ENCODE results near the gene PRDM13. TPM values are rescaled to one million over a fixed set of nuclear protein-coding genes. Genes with fewer than 3 reads are reported as not detected.
"Not testable (repeated sequence)": the region's sequence is repeated elsewhere in the genome, so short reads cannot be mapped to it uniquely, and the experiment has no call there.

The PRDM13 gene
- total RNA-seq = not detected

DNA sequence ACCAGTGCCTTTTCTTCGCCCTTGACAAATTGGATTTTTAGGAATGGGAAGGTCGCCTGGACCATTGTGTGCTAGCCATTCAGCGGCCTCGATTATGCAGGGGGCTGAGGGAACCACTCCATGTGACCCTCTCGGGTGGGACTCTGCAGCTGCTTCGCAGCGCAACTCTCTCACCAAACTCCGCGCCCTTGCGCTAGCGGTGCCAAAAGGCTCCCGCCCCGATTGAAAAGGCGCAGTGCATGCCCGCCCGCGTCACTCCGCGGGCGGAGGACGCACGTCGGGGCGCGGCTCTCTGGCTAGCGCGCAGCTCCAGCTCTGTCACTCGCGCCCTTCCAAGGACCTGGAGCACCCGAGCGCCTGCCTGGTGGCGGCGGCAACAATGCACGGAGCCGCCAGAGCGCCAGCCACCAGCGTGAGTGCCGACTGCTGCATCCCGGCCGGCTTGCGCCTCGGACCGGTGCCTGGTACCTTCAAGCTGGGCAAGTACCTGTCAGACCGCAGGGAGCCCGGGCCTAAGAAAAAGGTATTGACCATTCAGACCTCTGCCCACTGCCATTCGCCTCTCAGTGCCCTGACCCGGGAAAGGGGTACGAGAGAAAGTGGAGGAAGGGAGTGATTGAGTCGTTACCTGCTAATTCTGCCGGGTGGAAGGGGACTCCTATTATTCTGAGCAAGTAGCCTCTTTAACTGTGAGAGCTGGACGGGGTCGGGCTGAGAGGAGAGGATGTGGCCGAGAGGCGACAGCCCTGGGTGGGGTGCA is at the start of gene PRDM13:
TSS of gene PRDM13 (plus strand) at position 178 of the 760 bp plus-strand sequence. CDS start at position 380, 202 bp downstream.
- DNase-seq (ENCODE audit: low spot score) = no peak

DNA sequence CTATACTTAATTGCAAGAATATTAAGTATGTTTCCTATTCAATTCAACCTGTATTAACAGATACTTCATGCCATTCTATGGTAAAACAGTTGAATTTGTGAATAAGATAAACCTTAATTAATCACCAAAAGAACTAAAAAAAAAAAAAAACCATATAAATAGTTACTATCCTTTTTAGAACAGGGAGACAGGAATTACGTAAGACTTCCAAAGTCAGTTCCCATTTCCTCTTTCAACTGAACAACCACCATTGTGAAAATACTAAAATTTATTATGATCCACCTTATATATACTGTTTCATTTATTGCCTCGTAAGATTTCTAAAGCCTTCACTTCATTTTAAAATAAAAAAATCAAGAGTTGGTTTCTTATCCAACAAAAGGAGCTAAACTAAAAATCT is 47.6 kb upstream of the PRDM13 start:
- no peak for DNase-seq (ENCODE audit: low spot score)

DNA sequence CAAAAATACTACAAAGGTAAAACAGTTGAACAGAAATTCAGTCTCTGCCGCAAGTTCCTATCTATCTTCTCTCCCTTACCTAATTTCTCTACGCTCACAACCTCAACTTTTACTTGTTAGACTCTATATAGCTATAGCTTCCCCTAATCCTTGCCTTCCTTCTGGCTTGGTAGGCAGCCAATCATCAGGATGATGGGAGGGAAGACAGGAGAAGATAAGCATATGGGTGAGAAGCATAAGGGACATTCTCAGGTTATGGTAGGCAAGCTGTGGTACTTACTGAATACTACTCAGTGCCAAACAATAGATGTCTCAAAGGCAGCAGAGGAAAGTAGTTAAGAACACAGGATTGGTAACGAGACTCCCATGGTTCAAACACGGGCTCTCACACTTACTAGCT is 46.0 kb upstream of the PRDM13 start:
- DNase-seq (ENCODE audit: low spot score) = no peak

DNA sequence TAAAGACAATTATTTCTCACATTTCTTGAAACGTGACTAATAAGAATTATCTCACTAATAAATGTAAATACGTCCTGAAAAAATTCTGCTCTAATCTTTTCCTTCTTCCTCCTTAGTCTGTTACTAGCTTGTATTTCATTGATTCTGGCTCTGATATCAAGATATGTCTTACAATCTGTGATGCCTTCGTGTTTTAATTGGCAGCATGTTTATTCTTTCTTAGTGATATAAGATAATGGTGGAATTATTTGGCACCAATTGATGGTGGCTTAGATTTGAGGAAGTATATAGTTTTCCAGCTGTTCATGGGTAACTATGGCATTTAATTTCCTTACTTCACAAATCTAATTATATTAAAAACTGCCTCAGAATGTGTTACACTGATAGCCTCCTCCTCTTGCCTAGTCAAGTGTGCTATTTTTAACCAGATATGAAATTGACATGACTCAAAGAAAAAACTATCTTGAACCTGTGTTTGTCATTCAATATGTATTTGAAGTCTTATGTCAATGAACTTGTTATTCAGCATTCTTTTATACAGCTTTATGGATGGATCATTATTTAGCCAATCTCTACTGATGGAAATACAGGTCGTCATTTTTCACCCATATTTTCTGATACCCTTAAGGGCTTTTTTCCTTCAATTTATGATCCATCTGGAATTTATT is 43.4 kb upstream of the PRDM13 start:
- no peak for DNase-seq (ENCODE audit: low spot score)

DNA sequence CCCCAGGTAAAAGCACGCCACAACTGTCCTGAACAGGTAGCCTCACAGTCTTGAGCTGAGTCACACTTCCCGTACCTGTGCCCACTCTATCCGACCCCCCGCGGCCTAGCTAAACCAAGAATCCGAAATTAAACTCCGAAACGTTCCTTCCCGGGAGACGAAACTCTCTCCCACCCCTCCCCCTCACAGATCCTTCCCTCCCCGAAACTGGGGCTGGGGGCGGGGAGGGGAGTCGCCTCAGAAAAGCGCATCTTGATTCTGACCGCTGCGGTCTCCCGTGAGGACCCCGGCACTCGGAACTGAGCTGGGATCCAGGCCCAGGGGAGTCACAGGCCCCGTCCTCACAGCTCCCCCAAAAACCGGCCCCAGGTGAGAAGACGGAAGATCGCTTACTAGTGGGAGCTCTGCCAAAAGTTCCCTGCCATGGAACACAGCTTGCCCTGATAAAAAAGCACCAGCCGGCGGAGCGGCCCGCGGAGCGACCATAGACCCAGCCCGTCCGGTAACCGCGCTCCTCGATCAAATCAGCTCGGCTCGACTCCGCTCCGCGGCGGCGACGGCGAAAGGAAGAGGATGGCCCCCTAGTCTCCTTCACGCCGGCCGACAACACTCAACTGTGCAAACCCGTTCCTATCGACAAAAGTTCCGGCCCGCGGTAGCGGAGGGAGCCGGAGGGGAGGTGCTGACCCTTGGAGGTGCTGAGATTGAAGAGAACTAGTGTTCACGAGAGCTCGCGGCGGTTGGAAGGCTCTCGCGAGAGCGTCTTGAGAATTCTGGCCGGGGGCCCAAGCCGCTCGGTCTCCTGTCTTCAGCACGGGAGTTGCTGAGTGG is 38.3 kb upstream of the PRDM13 start, which contains the start of gene CCNC:
TSS of gene CCNC (minus strand) at position 558 of the 831 bp plus-strand sequence. CDS start at position 425, 133 bp downstream.
- peak; percentile 95 for DNase-seq (ENCODE audit: low spot score)

DNA sequence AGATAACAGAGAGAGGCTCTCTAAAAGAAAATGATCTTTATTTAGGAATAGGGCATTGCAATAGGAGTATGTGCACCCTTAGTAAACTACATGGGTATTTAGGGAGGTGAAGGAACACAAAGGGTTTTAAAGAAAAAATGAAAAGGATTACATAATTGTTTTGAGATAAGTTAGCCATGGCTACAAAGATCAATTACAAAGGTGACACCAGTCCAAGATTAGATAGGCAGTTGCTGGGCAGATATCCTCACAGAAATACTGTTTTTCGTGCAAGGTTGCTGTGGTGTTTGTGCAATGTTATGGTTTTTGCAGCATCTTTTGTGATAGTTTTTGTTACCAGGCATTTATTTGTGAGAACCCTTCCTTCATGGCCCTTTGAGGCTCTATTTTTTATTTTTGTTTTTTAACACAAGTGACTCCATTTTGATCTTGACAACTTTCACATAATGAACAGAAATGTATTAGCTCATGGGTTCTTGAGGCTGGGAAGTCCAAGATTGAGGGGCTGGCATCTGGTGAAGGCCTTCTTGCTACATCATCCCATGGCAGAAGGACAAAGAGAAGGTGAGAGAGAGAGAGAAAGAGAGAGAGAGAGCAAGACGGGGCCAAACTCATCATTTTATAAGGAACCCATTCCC is 32.5 kb upstream of the PRDM13 start:
- DNase-seq (ENCODE audit: low spot score) = no peak

DNA sequence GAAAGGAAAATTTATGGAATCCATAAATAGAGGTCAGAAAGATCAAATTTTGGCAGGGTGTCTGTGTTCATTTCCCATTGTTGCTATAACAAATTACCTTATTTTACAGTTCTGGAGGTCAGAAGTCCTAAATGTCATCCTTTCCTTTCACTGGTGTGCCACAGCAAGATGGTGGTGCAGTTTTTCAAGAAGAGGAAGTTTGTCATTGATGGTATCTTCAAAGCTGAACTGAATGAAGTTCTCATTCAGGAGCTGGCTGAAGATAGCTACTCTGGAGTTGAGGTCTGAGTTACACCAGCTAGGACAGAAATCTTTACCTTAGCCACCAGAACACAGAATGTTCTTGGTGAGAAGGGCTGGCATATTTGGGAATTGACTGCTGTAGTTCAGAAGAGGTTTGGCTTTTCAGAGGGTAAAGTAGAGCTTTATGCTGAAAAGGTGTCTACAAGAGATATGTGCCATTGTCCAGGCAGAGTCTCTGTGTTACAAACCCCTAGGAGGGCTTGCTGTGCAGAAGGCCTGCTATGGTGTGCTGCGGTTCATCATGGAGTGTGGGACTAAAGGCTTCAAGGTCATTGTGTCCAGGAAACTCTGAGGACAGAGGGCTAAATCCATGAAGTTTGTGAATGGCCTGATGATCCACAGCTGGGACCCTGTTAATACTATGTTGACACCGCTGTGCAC is 30.9 kb upstream of the PRDM13 start:
- no peak for DNase-seq (ENCODE audit: low spot score)

DNA sequence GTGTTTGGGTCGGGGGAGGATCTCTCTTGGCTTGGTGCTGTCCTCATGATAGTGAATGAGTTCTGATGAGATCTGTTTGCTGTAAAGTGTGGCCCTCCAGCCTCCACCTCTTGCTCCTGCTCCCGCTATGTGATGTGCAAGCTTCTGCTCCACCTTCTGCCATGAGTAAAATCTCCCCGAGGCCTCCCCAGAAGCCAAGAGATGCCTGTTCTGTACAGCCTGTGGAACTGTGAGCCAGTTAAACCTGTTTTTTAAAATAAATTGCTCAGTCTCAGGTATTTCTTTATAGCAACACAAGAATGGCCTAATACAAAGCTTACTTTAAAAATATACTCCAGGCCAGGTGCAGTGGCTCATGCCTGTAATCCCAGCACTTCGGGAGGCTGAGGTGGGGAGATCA is 26.9 kb upstream of the PRDM13 start:
- no peak for DNase-seq (ENCODE audit: low spot score)

DNA sequence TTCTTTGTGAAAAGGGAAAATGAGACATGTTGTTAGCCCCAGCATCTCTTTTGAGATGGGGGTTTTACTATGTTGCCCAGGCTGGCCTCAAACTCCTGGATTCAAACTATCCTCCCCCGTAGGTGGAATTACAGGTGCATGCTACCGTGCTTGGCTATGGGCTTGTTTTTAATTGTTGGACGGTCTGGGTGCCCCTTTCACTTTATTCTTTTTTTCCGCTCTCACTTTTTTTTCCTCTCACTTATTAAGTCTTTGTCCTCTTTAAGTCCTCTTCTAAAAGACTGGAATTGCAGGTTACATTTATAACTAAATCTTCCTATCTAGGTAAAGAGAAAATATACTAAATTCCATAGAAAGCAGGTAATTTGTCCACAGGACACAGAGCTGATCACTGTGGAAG is 18.8 kb upstream of the PRDM13 start:
- DNase-seq (ENCODE audit: low spot score) = no peak

DNA sequence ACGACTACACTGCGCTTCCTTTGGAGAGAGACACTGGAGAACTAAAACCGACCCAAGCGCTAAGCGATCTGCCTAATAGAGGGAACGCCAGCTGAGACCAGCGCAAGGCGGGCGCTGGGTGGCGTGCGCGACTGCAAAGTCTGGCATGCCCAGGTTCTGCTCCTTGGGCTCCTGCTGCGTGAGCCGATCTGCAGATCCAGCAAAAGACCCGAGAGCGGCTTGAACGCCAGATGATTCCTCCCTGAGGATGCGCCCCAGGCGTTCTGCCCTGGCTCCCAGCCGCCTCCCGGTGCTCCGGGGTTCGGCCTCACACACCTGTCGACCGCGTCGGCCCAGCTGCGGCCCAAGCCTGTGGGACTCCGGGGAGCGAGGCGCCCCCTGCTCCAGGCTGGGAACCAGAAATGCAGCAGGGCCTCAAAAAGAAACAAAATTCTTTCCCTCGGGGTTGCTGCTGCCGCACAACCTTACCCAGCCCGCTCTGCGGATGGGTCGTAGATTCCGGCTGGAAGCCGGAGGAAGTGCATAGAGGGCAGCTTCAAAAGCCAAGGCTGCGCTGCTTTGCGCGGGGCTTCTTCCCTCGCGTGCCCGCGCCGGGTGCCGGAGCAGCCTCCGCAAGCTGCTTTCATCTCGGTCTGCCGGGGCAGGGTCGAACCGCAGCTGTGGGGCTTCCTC is 17.9 kb upstream of the PRDM13 start:
- DNase-seq (ENCODE audit: low spot score) = no peak

DNA sequence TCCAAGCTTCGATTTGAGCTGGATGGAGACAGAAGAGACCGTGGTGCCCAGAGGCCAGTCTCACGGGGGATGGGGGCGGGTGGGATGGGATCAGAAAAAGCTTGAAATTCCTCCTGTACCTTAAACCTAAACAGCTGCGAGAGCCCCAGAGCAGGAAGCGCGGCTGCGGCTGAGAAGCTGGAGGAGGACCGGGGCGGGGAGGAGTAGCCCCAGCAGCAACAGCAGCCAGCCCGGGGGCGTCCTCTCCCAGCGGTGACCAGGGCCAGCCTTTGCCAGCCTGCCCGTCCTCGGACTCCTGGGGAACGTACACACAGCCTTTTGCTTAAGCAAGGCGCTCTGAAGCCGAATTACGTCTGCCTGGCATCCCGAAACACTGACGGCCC is 17.4 kb upstream of the PRDM13 start:
- DNase-seq (ENCODE audit: low spot score) = no peak

DNA sequence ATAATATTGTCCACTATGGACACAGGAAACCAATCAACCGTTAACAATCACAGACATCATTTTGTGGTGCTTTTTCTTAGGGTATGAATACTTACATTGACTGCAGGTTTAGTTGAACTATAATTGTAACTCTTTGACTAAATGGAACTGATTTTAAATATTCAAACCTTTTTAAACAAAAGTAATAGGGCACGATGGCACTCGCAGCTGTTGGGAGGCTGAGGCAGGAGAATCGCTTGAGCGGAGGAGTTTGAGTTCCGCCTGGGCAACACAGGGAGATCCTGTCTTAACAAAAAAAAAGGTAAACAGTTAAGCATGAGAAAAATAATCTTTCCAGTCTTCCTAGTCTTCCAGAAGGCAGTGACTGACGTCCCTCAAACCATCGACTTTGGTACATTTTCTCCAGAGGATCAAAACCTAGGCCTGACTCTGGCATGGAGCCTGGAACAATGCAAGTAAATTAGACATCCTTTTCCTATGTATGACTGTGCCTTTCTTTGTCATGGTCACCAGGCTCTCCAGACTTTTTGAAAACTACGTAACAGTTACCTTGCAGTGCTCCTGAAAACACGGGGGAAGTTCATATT is 16.6 kb upstream of the PRDM13 start:
- DNase-seq (ENCODE audit: low spot score) = no peak

DNA sequence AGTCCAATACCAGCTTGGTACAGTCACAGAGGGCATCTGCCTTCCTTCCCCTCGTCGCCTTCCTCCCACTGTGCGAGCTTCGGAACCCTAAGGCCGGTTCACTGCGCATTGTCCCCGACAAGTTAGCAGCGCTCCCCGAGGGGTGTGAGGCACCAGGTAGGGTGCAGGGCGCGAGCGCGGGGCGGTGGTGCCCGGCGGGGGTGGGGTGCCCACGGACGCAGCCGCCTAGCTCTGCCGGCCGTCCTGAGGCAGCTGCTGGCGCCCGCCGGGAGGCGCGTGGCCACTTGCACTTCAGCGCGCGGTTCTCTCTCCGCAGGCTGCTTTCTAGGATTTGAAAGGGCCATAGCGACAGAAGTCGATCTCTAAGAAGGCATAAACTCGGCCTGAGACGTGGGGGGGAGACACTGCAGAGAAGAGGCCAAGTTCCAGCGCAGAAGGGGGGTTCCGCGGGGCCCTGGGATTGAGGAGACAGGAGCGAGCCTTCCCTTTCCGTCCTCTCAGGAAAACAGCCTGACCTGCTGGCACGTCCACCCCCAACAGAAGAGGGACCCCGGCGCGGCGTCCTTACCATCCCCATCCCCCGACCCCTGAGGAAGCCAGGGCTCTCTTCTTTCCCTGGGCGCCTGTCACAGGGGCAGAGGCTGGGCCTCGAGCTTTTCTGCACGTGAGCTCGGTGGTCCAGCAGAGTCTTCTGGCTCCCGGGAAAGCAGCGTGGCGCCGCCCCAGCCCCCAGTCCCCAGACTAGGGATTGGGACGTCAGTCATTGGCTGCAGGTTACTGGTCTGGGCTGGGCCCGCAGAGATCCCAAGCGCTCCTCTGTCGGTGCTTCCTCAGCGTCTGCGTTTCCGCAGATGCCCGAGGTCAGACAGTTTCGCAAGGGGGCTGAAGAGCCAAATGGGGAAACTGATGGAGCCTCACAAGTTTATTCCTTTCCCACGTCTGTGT is 15.6 kb upstream of the PRDM13 start:
- DNase-seq (ENCODE audit: low spot score) = no peak

DNA sequence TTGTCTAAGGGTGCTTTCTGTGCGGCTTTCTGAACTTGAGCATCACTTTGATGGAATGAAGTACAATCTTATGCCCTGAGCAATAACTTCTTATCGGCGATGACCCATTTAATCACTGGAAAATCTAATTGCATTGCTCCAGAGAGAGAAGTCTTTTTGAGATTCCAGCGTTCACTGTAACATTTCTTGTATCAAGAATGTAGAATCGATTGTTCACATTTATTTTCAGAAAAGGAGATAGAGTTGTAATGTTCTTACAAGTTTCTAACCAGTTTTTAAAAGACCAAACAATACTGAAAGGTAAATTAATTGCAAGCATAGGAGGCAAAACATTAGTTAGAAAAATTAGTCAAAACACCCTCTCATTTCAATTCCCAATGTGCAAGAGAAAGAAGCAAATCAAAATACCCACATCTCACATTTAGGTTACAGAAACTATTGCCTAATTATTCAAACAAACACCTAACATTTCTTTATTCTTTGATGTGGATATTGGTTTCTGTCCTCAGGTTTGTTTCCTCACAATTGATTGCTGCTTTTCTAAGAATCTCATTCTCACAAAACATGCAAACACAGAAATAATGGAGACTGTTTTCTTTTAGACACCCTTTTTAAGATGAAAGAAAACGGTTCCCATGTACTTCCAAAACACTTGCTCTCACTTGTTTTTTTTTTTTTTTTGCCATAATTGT is 14.8 kb upstream of the PRDM13 start:
- no peak for DNase-seq (ENCODE audit: low spot score)

DNA sequence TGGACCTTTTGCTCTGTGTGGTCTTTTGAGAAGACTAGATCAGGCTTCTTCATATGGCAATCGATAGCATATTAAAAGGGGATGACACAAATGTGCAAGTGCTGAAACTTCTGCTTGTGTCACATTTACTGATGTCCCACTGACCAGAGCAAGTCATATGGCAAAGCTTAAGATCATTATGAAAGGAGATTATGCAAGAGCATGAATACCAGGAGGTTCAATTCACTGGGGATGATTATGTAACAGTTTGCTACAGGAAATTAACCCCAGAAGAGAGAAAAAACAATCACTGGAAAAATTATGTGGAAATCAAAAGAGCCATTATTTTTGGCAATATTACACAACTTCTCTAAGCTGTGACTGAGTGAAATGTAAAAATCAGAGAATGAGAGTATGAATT is 13.7 kb upstream of the PRDM13 start:
- DNase-seq (ENCODE audit: low spot score) = no peak

DNA sequence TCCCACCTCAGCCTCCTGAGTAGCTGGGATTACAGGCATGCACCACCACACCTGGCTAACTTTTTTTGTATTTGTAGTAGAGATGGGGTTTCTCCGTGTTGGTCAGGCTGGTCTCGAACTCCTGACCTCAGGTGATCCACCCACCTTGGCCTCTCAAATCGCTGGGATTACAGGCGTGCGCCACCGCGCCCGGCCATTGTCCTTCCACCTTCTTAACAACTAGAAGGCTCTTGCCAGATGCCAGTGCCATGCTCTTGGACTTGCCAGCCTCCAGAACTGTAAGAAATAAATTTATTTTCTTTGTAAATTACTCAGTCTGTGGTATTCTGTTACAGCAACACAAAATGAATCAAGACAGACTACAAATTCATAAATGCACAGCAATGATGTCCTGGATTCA is 11.9 kb upstream of the PRDM13 start:
- not testable (repeated sequence) for DNase-seq (ENCODE audit: low spot score)

DNA sequence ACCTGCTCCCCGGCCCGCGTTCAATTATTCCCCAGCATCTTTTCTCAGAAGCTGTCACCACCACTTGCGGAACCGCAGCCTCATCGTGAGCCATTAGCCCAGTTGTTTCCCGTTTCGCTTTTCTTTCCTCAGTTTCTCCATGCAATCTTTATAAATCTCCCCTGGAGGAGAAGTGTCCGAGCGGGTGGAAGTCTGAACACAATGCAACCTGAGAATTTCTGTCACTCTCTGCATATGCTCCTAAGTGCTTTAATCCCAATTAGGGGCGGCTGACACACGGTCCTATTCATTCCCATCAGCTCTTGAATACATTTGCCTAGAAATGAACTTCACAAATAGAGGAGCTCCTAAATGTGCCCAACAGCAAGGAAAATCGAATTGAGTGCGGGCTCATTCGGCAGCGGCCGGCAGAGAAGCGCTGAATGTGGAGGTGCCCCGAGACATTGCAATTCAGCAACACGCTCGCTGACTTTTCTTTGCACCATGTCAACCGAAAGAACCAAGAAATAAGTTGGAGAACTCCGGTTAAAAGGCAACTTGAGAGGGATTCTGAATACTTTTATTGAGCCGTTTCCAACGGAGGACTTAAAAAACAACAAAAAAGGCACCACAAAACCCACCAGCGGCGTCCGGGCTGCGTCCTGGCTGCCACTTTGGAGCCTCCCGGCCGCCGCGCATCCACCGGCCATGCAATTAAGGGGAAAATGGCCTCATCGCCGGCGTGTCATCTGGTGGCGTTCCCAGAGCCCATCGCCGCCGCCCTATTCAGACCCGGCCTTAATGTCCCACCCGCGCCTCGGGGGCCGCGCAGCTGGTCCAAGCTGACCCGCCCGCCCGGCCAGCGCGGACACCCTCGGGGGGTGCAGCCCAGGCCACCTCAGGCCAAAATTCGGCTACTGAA is 3.9 kb upstream of the PRDM13 start:
- no peak for DNase-seq (ENCODE audit: low spot score)
